Measurements from ENCODE around the gene SLC52A1. TPM values are rescaled to one million over a fixed set of nuclear protein-coding genes. Genes with fewer than 3 reads are reported as not detected.
A peak's percentile ranks its signal among the peaks of the same experiment; 100 is the strongest.

The SLC52A1 gene
- total RNA-seq, 1 donor from 2014 or later: 0.20 TPM

GRCh38 chr17:5049314-5049841, 14.2 kb upstream of the SLC52A1 start:
- Mint-ChIP-seq H3K4me3 (no peak overlapping the region), H3K4me1 (peaks cover 11% of the 10 kb centered on the region), H3K36me3 (no peaks in the 10 kb centered on the region), H3K27me3 (ENCODE audit: low read depth) (no peaks in the 10 kb centered on the region), H3K9me3 (no peaks in the 10 kb centered on the region), H3K27ac (peak overlapping the region; percentile 77)
- no peak for TF ChIP-seq CTCF (IDR thresholded peaks at IDR 0.05; ENCODE audit: unreplicated experiment)
- DNase-seq (ENCODE audit: low spot score in 2 of 2, unreplicated experiment in 2 of 2): no peak

DNA sequence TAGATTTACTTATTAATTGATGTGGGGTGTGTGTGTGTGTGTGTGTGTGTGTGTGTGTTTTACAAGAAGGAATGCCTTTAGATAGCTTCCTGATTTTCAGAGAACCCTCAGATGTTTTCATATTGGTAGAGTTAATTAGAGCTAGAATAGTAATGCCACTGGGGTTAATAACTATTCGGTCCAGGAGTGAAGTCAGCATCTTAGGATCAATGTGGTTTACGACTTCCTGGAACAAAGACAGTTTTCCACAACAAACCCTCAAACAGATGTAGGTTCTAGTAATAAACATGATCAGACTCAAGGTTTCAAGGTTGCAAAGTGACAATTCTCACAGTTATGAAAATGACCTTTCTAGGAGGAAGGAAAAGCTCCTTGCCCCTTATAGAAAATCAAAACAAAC, 12.2 kb upstream of the SLC52A1 start:
- no peaks in the 10 kb centered on the region for H3K27me3 Mint-ChIP-seq (ENCODE audit: low read depth)
- DNase-seq (ENCODE audit: low spot score in 2 of 2, unreplicated experiment in 2 of 2): no peak
- H3K27ac Mint-ChIP-seq: no peak overlapping the region
- peaks cover 11% of the 10 kb centered on the region for H3K4me1 Mint-ChIP-seq
- TF ChIP-seq CTCF (IDR thresholded peaks at IDR 0.05; ENCODE audit: unreplicated experiment): no peak
- no peaks in the 10 kb centered on the region for H3K36me3 Mint-ChIP-seq
- H3K9me3 Mint-ChIP-seq: no peaks in the 10 kb centered on the region
- no peak overlapping the region for H3K4me3 Mint-ChIP-seq

DNA sequence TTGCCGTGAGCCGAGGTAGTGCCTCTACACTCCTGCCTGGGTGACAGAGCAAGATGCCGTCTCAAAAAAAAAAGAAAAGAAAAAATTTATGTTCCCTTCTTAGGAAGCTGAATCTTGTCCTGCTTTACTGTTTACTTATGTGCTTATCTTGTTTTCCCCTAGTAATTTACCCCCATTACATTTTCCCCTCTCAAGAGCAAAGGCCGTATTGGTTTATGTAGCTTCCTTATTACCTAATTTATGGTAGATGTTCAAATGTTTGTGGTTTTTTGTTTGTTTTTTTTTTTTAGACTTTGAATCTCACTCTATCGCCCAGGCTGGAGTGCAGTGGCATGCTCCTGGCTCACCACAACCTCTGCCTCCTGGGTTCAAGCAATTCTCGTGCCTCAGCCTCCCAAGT, 10.3 kb upstream of the SLC52A1 start:
- DNase-seq (ENCODE audit: low spot score in 2 of 2, unreplicated experiment in 2 of 2): no peak
- Mint-ChIP-seq H3K4me1 (peaks cover 10% of the 10 kb centered on the region), H3K9me3 (no peaks in the 10 kb centered on the region), H3K27me3 (ENCODE audit: low read depth) (no peaks in the 10 kb centered on the region), H3K27ac (no peak overlapping the region), H3K36me3 (no peaks in the 10 kb centered on the region), H3K4me3 (no peak overlapping the region)
- no peak for TF ChIP-seq CTCF (IDR thresholded peaks at IDR 0.05; ENCODE audit: unreplicated experiment)

DNA sequence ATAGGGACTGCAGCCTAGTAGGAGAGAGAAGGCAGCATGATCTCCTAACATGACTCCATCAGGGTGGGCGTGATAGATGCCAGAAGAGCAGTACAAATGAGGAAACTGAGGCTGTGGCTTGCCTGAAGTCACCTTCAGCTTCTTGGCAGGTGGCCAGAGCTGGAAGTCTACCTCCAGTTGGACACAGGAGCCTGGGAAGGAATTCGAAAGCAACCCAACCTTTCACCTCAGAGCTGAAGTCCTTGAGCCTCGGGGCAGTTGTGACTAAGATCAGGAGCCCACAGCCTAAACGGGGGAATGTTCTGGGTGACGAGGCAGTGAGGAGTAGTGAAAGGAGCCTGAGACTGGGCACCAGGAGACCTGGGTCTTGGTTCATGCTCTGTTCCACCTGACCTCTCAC, 9.4 kb upstream of the SLC52A1 start:
- H3K4me1 Mint-ChIP-seq: peaks cover 3% of the 10 kb centered on the region

GRCh38 chr17:5043524-5043923, 8.3 kb upstream of the SLC52A1 start:
- H3K27me3 Mint-ChIP-seq (ENCODE audit: low read depth): peaks cover 4% of the 10 kb centered on the region
- no peak for TF ChIP-seq CTCF (IDR thresholded peaks at IDR 0.05; ENCODE audit: unreplicated experiment)
- no peak for DNase-seq (ENCODE audit: low spot score in 2 of 2, unreplicated experiment in 2 of 2)
- H3K9me3 Mint-ChIP-seq: peaks cover 4% of the 10 kb centered on the region
- no peak overlapping the region for H3K4me3 Mint-ChIP-seq
- no peaks in the 10 kb centered on the region for H3K4me1 Mint-ChIP-seq
- H3K27ac Mint-ChIP-seq: no peak overlapping the region
- H3K36me3 Mint-ChIP-seq: no peaks in the 10 kb centered on the region

More for the DNA sequence above, 9.4 kb upstream of the SLC52A1 start:
- no peak for DNase-seq (ENCODE audit: low spot score in 2 of 2, unreplicated experiment in 2 of 2)
- Mint-ChIP-seq H3K36me3 (no peaks in the 10 kb centered on the region), H3K27ac (no peak overlapping the region), H3K4me3 (no peak overlapping the region), H3K9me3 (peaks cover 3% of the 10 kb centered on the region), H3K27me3 (ENCODE audit: low read depth) (peaks cover 3% of the 10 kb centered on the region)
- TF ChIP-seq CTCF (IDR thresholded peaks at IDR 0.05; ENCODE audit: unreplicated experiment): no peak
